Mononuclear cell (primary cell): ENCODE results near the gene TMIGD1. TPM values are rescaled to one million over a fixed set of nuclear protein-coding genes. Genes with fewer than 3 reads are reported as not detected.

Experiments
- H3K27me3 ChIP-seq: 2 replicates; pipeline ENCODE4 v1.6.0; 2011; ENCODE audit warnings: low read length, control low read depth; ENCODE audit not compliant: insufficient read depth
- H3K4me1 ChIP-seq: 2 replicates; pipeline ENCODE4 v1.5.1; 2011; ENCODE audit warnings: mild to moderate bottlenecking, low read length, control low read depth; ENCODE audit not compliant: insufficient read depth
- H3K4me3 ChIP-seq: 2 replicates; pipeline ENCODE4 v1.5.1; 2011; ENCODE audit warnings: mild to moderate bottlenecking, low read length, moderate library complexity
- H3K9me3 ChIP-seq: 2 replicates; pipeline ENCODE4 v1.5.1; 2011; ENCODE audit warnings: low read depth, mild to moderate bottlenecking, control low read depth, low read length
- total RNA-seq: library from RNA; depleted of rRNA; stranded (reverse); fragments of >200 nt; gene quantifications from one replicate; pipeline ENCODE4 v1.2.3, GENCODE V29; 2012

The TMIGD1 gene, protein sequence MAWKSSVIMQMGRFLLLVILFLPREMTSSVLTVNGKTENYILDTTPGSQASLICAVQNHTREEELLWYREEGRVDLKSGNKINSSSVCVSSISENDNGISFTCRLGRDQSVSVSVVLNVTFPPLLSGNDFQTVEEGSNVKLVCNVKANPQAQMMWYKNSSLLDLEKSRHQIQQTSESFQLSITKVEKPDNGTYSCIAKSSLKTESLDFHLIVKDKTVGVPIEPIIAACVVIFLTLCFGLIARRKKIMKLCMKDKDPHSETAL
- total RNA-seq: not detected

DNA sequence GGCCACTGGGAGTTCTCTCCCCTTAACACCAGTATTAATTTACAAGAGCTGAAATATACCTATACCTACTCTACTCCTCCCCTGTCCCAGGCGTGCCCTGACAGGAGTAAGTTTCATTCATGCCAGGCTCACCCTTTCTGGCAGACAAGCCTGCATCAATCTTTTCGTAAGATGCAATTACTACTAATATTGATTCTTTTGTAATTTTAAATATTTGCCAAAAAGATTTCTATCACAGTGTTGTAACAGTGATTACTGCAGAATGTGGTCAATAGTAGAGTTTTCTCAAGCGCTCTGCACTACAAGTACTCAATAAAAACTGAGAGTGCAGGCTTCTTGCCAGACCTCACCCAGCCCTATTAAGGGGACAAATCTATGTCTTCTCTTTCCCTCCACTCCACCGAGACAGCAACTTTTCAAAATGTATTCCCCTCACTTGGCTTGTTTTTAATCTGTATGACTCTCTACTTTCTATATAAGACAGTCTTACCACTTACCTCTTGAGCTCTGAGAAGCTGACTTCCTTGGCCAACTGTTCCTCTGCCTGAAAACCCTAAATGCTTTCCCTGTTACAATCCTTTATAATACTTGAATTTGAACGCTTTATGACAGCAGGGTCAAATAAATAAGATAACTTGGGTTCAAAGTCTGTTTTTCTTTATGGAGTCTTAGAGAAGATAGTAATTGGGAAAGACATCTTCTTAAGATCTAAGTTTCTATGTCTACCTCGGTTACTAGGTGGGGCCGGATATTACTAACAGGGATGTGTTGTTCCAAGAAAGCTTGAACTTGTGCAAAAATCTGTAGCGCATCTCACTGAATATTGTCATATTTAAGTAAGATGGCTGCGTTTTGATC is at the start of gene TMIGD1:
TMIGD1 (minus strand) TSS at position 555 of the 858 bp plus-strand sequence. CDS start 1,924 bp downstream, outside the sequence.
- Histone ChIP-seq H3K4me3 (no peak within 1 kb of the TSS), H3K27me3 (no peaks in the 10 kb centered on the region), H3K4me1 (peaks cover 15% of the 10 kb centered on the region), H3K9me3 (no peaks in the 10 kb centered on the region)

DNA sequence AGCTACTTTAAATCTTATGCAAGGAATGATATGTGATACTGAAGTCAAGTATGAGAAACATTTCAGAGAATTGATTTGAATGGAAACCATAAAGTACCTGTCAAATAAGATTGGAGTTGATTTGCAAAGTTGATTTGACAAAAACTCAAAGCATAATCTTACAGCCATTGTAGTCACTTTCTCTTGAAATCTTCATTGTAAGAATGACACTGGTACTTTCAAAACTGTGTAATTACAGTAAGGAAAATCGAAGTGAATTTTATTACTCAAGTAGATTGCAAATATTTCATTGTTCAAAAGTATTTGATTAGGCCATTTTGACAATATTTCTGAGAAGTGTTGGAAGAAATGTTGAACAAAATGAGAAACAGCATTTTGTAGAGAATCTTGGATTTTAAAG is 48.5 kb upstream of the TMIGD1 start:
- Histone ChIP-seq H3K4me1 (peaks cover 26% of the 10 kb centered on the region), H3K9me3 (no peaks in the 10 kb centered on the region), H3K27me3 (no peaks in the 10 kb centered on the region), H3K4me3 (no peak overlapping the region)

DNA sequence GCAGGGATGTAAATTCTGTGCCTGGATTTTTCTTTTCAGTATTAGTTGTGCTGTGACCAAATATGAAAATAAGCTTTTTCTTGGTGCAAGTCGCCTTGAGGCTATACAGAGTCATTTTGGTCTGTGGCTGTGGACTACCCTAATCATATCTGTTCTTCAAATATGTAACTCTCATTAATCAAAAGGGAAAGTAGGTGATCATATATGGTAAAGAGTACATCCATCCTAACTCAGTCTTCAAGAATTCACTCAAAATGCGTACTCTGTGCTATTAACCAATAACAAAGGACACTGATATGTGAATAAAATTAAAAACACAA is 47.4 kb upstream of the TMIGD1 start:
- Histone ChIP-seq H3K4me3 (no peak overlapping the region), H3K27me3 (no peaks in the 10 kb centered on the region), H3K9me3 (no peaks in the 10 kb centered on the region), H3K4me1 (peaks cover 26% of the 10 kb centered on the region)

DNA sequence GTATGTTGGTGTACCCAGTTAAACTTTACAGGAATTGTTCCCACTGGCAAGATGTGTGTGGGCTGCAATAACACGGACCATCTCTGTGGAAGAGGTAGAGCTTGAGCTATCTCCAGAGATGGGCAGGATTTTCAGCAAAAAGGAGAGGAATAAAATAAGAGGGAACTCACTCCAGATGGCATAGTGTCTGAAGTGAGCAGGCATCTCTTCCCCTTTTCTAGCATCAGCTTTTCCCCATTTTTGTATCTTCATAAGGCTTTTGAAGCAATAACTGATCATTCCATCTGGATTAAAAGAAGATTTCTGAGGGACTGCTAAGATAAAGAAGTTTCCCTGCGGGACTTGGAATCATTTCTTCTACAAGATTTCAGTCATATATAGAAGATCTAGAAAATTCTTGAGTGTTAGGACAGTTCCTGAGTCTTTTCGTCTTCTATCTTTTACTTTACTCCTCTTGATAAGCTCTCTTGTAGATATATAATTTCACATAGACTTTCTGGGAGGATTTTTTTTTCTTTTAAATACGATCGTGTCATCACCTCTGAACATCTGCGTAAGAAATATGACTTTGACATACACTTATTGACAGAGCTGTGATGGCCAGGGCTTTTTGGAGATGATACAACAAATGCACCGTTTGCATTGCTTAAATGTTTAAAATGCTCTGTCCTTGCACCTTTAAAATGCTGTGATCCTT is 46.9 kb upstream of the TMIGD1 start:
- Histone ChIP-seq H3K9me3 (no peaks in the 10 kb centered on the region), H3K27me3 (no peaks in the 10 kb centered on the region), H3K4me3 (peak overlapping the region; percentile 82), H3K4me1 (peaks cover 26% of the 10 kb centered on the region)

DNA sequence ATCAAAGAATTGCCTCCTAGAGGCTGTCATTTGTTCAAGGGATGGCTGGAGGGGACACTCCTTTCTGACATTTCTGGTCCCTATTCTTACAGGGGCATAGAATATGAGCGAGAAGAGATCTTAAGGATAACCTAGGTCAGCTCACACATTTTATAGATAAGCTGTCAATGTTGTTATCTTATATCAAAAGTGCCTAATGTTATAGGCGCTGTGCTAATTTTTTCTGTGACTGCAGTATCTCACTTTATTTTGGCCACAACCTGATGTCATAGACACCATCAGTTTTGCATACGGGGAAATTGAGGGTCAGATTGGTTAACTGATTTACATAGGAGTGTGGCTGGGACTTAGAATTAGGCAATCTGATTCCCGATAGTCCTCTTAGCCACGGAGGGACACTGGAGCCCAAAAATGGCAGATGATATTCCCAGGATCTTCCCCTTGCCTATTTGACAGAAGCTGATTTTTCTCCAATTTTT is 46.1 kb upstream of the TMIGD1 start:
- Histone ChIP-seq H3K4me3 (peak overlapping the region; percentile 82), H3K4me1 (peaks cover 26% of the 10 kb centered on the region)

DNA sequence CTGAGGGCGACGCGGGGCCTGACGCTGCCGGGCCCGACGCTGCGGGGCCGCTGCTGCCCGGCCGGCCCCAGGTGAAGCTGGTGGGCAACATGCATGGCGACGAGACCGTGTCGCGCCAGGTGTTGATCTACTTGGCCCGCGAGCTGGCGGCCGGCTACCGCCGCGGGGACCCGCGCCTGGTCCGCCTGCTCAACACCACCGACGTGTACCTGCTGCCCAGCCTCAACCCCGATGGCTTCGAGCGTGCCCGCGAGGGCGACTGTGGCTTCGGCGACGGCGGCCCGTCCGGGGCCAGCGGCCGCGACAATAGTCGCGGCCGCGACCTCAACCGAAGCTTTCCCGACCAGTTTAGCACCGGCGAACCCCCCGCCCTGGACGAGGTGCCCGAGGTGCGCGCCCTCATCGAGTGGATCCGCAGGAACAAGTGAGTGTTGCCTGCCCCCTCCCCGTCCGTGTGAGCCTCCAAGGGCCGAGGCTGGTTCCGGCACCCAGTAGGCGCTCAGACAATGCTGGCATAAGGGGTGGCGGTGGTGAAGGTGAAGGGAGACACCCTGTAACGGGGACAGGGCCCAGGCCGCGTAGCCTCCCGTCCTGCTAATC is 45.5 kb upstream of the TMIGD1 start:
- Histone ChIP-seq H3K4me1 (peaks cover 26% of the 10 kb centered on the region), H3K4me3 (peak overlapping the region; percentile 82), H3K9me3 (no peaks in the 10 kb centered on the region), H3K27me3 (peaks cover 3% of the 10 kb centered on the region)

More for the DNA sequence above, 46.1 kb upstream of the TMIGD1 start:
- no peaks in the 10 kb centered on the region for H3K9me3 ChIP-seq
- peaks cover 1% of the 10 kb centered on the region for H3K27me3 ChIP-seq

DNA sequence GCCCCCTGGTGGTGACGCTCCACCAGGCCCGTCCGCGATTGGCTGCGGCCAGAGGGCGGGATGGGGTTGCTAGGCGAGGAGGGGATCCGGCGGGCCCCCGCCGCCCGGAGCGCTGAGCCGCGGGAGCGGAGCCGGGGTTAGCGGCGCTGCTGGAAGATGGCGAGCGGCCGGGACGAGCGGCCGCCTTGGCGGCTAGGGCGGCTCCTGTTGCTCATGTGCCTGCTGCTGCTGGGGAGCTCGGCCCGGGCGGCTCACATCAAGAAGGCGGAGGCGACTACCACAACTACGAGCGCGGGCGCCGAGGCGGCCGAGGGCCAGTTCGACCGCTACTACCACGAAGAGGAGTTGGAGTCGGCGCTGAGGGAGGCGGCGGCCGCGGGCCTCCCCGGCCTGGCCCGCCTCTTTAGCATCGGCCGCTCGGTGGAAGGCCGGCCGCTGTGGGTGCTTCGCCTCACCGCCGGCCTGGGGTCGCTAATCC is 45.0 kb upstream of the TMIGD1 start, which contains the start of gene CPD:
CPD (plus strand) TSS at position 103 of the 478 bp plus-strand sequence; CDS start at position 157, 54 bp downstream.
- peaks cover 3% of the 10 kb centered on the region for H3K27me3 ChIP-seq
- peak within 1 kb of the TSS; percentile 82 for H3K4me3 ChIP-seq
- no peaks in the 10 kb centered on the region for H3K9me3 ChIP-seq
- peaks cover 26% of the 10 kb centered on the region for H3K4me1 ChIP-seq

DNA sequence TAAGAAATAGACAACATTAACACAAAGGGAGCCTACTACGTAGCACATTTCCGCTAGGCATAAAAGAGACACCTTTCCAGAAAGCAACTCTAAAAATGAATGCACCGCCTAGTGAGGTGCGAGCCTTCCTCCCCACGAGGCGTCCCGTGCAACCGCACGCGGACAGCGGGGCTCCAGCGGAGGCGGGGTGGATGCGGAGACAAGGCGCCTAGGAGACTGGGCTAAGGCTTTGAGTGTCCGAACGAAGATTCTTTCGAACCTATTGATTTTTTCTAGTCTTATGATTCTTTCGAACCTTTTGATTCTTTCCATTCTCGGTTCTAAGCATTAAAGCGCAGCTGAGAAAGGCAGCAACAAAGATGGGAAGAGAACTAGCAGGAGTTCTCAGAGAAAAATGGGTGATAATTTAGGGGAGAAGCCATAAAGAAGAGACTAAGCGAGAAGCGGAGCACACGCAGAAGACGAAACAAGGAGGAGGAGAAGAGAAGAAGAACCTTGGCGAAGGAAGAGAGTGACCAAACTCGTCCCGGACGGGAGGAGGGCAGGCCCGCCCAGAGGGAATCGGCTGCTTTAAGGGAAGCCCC is 44.5 kb upstream of the TMIGD1 start:
- Histone ChIP-seq H3K9me3 (no peaks in the 10 kb centered on the region), H3K4me1 (peaks cover 26% of the 10 kb centered on the region), H3K4me3 (peak overlapping the region; percentile 82), H3K27me3 (peaks cover 3% of the 10 kb centered on the region)

DNA sequence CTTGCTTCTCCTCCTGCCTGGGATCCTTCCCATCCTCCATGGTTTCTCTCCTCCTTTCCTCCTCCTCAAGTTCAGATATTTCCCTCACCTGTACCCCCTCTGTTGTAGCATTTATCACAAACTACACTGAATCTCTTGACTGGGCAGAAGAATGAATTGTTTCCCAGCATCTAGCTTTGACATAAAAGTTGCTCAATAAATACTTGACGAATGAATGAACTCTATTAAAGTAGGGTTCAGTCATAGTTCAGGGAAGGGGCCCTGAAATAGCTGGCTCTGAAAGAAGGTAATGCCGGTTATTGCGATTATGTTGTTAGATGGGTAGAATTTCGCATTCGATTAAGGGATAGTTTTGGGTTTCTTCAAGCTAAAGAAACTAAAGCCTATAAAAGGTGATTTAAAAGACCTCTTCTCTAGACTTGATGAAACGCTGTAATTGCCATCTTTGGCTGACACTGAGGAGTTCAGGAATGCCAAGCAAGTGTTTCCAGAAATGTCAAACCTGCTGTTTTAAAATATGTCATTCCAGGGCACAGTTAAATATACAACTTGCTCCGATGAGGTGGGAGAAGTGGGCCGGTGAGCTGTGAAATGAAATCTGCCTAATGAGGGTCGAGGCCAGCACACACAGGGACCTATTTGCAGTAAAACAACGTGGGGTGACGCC is 43.9 kb upstream of the TMIGD1 start:
- Histone ChIP-seq H3K4me3 (peak overlapping the region; percentile 82), H3K4me1 (peaks cover 26% of the 10 kb centered on the region), H3K9me3 (no peaks in the 10 kb centered on the region), H3K27me3 (peaks cover 3% of the 10 kb centered on the region)

DNA sequence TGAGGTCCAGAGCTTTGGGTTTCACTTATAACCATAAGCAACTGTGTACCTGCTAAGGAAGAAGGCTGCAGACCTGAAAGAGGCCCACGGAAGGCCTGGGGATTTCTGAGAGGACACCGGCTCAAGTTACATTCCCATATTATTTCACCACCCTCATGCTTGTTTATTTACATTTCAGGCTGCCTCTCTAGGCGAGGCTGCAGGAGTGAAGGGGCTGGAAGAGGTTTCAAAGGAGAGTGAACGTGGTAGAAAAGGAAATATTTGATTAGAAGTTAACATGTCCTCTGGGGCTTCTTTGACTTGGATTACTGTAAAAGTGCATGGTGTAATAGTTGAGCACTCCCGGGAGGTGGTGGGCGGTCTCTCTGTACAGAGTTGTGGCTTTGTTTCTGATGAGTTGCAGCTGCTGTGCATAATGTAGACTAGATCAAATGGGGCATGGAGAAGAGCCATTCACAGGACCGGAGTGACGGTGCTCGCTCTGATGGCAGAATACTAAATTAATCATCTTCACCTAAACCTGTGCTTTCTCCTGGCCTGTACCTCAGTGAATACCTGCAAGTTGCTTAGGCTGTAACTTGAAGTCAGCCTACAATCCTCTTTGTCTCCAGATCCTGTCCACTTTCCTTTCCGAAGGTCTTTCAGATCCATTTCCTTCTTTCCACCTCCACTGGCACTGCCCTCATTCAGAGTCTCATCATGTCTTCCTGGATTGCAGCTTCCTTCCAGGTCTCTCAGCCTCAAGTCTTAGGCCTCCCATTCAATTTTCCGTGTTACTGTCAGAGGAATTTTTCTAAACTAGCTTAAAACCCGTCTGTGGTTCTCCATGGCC is 43.0 kb upstream of the TMIGD1 start:
- Histone ChIP-seq H3K27me3 (peaks cover 3% of the 10 kb centered on the region), H3K9me3 (no peaks in the 10 kb centered on the region), H3K4me3 (no peak overlapping the region), H3K4me1 (peaks cover 26% of the 10 kb centered on the region)

DNA sequence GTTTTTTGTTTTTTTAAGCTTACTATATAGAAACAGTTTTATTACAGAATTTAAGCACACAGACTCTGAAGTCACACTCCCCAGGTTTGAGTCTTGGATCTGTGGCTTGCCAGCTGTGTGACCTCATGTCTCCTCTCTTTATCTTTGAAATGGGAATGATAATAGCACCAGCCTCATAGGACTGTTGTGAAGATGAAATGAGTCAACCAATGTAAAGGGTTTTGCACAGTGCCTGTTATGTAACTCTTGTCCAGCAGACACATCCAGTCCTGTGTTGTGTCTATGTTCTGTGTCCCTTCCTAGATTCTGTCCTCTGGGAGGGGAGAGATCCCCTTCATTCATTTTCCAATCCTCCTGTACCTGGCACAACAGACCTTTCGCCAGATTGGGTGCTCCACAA is 41.8 kb upstream of the TMIGD1 start:
- H3K9me3 ChIP-seq: no peaks in the 10 kb centered on the region
- no peak overlapping the region for H3K4me3 ChIP-seq
- peaks cover 19% of the 10 kb centered on the region for H3K4me1 ChIP-seq
- H3K27me3 ChIP-seq: peaks cover 3% of the 10 kb centered on the region

DNA sequence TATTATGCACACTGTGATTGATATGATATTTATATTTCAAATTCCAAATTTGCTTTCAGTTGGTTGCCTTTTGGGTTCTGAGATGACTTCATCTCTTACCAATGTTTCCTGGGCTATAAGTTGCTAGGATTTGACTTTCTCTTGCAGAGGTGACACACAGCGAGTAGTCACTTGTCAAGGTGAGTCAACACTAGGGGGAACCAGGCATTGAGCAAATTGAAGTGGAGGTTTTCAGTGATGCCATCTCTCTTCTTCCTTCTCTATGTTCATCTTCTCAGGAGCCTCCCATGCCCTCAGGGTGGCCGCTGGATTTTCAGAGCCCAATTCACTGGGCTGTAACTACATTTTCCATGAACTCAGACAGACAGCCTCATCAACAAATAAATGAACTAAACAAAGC is 38.9 kb upstream of the TMIGD1 start:
- no peak overlapping the region for H3K4me3 ChIP-seq
- peaks cover 3% of the 10 kb centered on the region for H3K27me3 ChIP-seq
- H3K4me1 ChIP-seq: peaks cover 15% of the 10 kb centered on the region
- H3K9me3 ChIP-seq: no peaks in the 10 kb centered on the region

DNA sequence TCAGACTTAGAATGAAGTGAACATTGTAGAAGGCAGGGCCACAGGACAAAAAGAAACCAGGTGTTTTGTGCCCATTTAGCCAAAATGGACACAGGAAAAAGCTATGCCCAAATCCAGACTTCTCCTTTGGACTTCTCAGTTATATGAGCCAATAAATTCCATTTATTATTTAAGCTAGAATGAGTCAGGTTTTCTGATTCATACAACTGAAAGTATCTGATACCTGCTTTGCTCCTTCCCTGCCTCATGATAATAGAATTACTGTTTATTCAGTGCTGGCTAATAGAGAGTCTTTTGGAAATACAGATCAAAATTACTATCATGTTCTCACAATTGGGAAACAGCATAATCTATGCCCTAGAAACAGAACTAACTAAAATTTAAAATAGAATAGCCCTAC is 36.1 kb upstream of the TMIGD1 start:
- Histone ChIP-seq H3K9me3 (no peaks in the 10 kb centered on the region), H3K4me3 (no peak overlapping the region)

More for the DNA sequence above, 36.1 kb upstream of the TMIGD1 start:
- H3K27me3 ChIP-seq: peaks cover 3% of the 10 kb centered on the region
- peaks cover 15% of the 10 kb centered on the region for H3K4me1 ChIP-seq
